H1 (cell line): ENCODE results near the gene TARDBP. TPM values are rescaled to one million over a fixed set of nuclear protein-coding genes. Genes with fewer than 3 reads are reported as not detected.

Experiments used
- FOSL1 ChIP-seq: IDR thresholded peaks from 2 replicates; pipeline ENCODE4 v1.6.1; 2011; ENCODE audit warnings: mild to moderate bottlenecking, low read depth, low read length, moderate library complexity; ENCODE audit not compliant: insufficient read depth
- GABPA ChIP-seq: IDR thresholded peaks from 2 replicates; pipeline ENCODE4 v1.6.1; 2011; ENCODE audit warnings: mild to moderate bottlenecking, low read length, moderate library complexity, borderline replicate concordance; ENCODE audit not compliant: insufficient read depth
- NRF1 ChIP-seq: IDR thresholded peaks from 2 replicates; pipeline ENCODE4 v1.6.1; 2011; ENCODE audit warnings: mild to moderate bottlenecking, low read depth, low read length, improper control_type of control experiment
- RXRA ChIP-seq: IDR thresholded peaks from 2 replicates; pipeline ENCODE4 v1.6.1; 2011; ENCODE audit warnings: low read depth, mild to moderate bottlenecking, low read length, moderate library complexity; ENCODE audit not compliant: insufficient read depth
- SRF ChIP-seq: IDR thresholded peaks from 2 replicates; pipeline ENCODE4 v1.6.1; 2011; ENCODE audit warnings: mild to moderate bottlenecking, low read depth, low read length, moderate library complexity
- TAF7 ChIP-seq: optimal IDR thresholded peaks from 2 replicates; pipeline ENCODE3; 2011; ENCODE audit warnings: low read depth, mild to moderate bottlenecking, inconsistent platforms, low read length, moderate library complexity, borderline replicate concordance
- TBP ChIP-seq: IDR thresholded peaks from 2 replicates; pipeline ENCODE4 v1.6.1; 2011; ENCODE audit warnings: low read depth, low read length, improper control_type of control experiment
- polyA plus RNA-seq, 7 experiments: library from polyadenylated mRNA; depleted of rRNA in 3 of 7; stranded (reverse) in 5 of 7; unstranded in 2 of 7; fragments of >200 nt in 5 of 7; fragments of 200-250 nt in 2 of 7; gene quantifications; 1 replicate in 5 of 7; 2 replicates in 1 of 7; 4 replicates in 1 of 7; pipeline versions ENCODE4 v1.2.1 to v1.2.3, GENCODE V29; 2011 to 2013; ENCODE audit warnings: missing spikeins in 2 of 7, mixed read lengths in 2 of 7
- total RNA-seq: library from RNA; stranded (reverse); fragmentation: NEBNext Ultra II Directional; extraction: Animal tissue kit (Norgen Biotek cat#: 25700); gene quantifications from 2 replicates; pipeline ENCODE4 v1.2.1, GENCODE V29; 2021

TARDBP gene
- total and polyA plus RNA-seq, 2 of the 8 experiments (the other 6 are each of a cell fraction or from before 2014, with no cell fraction given) = 144 to 240 TPM

- TF ChIP-seq GABPA (no peak), FOSL1 (no peak), TAF7 (no peak), TBP (no peak), NRF1 (no peak), RXRA (no peak), SRF (no peak)
These were observed 38.9 kb upstream of the TARDBP start (continued) for GRCh38 chr1:10973552-10973951.
